ENCODE measurements around the gene ID2.

DNA sequence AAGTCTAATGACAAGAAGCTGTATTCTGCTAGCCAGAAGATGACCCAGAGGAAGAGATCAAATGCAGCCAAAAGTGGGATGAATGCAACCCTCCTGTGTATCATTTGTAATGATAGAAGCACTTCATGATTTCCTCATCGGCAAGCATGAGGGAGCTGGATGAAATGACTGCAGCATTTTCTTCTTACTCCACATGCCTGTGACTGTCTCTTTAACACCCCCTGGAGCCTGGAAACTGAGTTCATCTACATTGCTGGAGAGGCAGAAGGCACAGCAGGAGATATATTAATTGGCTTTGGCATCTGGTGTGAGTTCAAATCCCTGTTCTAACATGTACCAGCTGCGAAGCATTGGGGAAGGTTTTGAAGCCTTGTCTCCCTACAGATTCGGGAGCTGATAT, 37.7 kb downstream of the ID2 start:
- TF ChIP-seq, protein P1, sequence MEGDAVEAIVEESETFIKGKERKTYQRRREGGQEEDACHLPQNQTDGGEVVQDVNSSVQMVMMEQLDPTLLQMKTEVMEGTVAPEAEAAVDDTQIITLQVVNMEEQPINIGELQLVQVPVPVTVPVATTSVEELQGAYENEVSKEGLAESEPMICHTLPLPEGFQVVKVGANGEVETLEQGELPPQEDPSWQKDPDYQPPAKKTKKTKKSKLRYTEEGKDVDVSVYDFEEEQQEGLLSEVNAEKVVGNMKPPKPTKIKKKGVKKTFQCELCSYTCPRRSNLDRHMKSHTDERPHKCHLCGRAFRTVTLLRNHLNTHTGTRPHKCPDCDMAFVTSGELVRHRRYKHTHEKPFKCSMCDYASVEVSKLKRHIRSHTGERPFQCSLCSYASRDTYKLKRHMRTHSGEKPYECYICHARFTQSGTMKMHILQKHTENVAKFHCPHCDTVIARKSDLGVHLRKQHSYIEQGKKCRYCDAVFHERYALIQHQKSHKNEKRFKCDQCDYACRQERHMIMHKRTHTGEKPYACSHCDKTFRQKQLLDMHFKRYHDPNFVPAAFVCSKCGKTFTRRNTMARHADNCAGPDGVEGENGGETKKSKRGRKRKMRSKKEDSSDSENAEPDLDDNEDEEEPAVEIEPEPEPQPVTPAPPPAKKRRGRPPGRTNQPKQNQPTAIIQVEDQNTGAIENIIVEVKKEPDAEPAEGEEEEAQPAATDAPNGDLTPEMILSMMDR (IDR thresholded peaks at IDR 0.05; ENCODE audit: insufficient read depth, low read depth, low read length): no peak
- TF ChIP-seq EZH2 (IDR thresholded peaks at IDR 0.05; ENCODE audit: insufficient read depth, low read length): no peak
